OCI-LY1 (cell line): Measurements from ENCODE around the gene UTP3.

Source experiments
- CTCF ChIP-seq: fragments of 200-600 bp; sonication (generic), shearing (Covaris generic); IDR thresholded peaks from 2 replicates; pipeline ENCODE4 v1.5.1; 2017; ENCODE audit warnings: mild to moderate bottlenecking, antibody characterized with exemption, low read length, moderate library complexity, mixed read lengths
- EZH2 ChIP-seq: fragments of 200-600 bp; sonication (generic), shearing (Covaris generic); IDR thresholded peaks from 2 replicates; pipeline ENCODE4 v1.8.0; 2017; ENCODE audit warnings: borderline replicate concordance, mixed run types, mild to moderate bottlenecking, antibody characterized with exemption, low read length, moderate library complexity, mixed read lengths

GRCh38 chr4:70678383-70678999, 9.8 kb upstream of the UTP3 start:
- TF ChIP-seq CTCF (no peak), EZH2 (no peak)
